GM20000 (cell line): ENCODE measurements around the gene AQP1.

ENCODE experiments used
- DNase-seq: peaks from one replicate; pipeline ENCODE4 v3.0.0; 2012; ENCODE audit warnings: low spot score
- CTCF ChIP-seq: IDR thresholded peaks from 2 replicates; pipeline ENCODE4 v1.5.1; 2012; ENCODE audit warnings: mild to moderate bottlenecking, control low read depth; ENCODE audit errors: extremely low read depth, missing control alignments

AQP1 gene

GRCh38 chr7:30936650-30937245, 25.1 kb downstream of the AQP1 start:
- no peak for DNase-seq
- no peak for TF ChIP-seq CTCF

- DNase-seq, result no peak
- TF ChIP-seq CTCF, result no peak
Measured at GRCh38 chr7:30937416-30937815, 25.8 kb downstream of the AQP1 start.

- TF ChIP-seq CTCF, result peak; percentile 97
- peak; percentile 78 for DNase-seq
Measured at GRCh38 chr7:30938435-30939316, 27.0 kb downstream of the AQP1 start.

GRCh38 chr7:30941582-30942323, 30.1 kb downstream of the AQP1 start:
- no peak for TF ChIP-seq CTCF
- no peak for DNase-seq

- TF ChIP-seq CTCF, result no peak
- DNase-seq, result no peak
Measured at GRCh38 chr7:30950197-30950596, 38.5 kb downstream of the AQP1 start.

GRCh38 chr7:30954914-30955313, 43.3 kb downstream of the AQP1 start:
- no peak for TF ChIP-seq CTCF
- no peak for DNase-seq

- no peak for DNase-seq
- no peak for TF ChIP-seq CTCF
Measured at GRCh38 chr7:30956704-30957103, 45.1 kb downstream of the AQP1 start.
